IPS-18a (cell line): ENCODE data around the gene IL18BP.

Experiments used
- H3K27ac ChIP-seq: one replicate; pipeline ENCODE4 v1.5.1; 2013; ENCODE audit warnings: low read length
- H3K27me3 ChIP-seq: one replicate; pipeline ENCODE4 v1.6.1; 2013; ENCODE audit warnings: mild to moderate bottlenecking, low read length; ENCODE audit not compliant: control insufficient read depth, insufficient read depth
- H3K36me3 ChIP-seq: one replicate; pipeline ENCODE4 v1.6.1; 2013; ENCODE audit warnings: low read depth, low read length; ENCODE audit not compliant: control insufficient read depth
- H3K4me1 ChIP-seq: one replicate; pipeline ENCODE4 v1.6.1; 2013; ENCODE audit warnings: low read depth, low read length; ENCODE audit not compliant: control insufficient read depth
- H3K4me3 ChIP-seq: one replicate; pipeline ENCODE4 v1.5.1; 2013; ENCODE audit warnings: low read length
- H3K9ac ChIP-seq: one replicate; pipeline ENCODE4 v1.6.1; 2013; ENCODE audit warnings: mild to moderate bottlenecking, low read length, moderate library complexity
- H3K9me3 ChIP-seq: one replicate; pipeline ENCODE4 v1.6.1; 2013; ENCODE audit warnings: low read depth, low read length; ENCODE audit not compliant: control insufficient read depth

Gene IL18BP

GRCh38 chr11:71998649-71999310 is at the start of gene IL18BP:
Gene IL18BP (plus strand): TSS chr11:71998909. CDS start chr11:71999985, 1,076 bp downstream.
- Histone ChIP-seq H3K9ac (no peak within 1 kb of the TSS), H3K27ac (no peak within 1 kb of the TSS), H3K4me1 (no peaks in the 10 kb centered on the region), H3K27me3 (no peaks in the 10 kb centered on the region), H3K4me3 (no peak within 1 kb of the TSS), H3K9me3 (no peaks in the 10 kb centered on the region), H3K36me3 (peaks cover 22% of the 10 kb centered on the region)

DNA sequence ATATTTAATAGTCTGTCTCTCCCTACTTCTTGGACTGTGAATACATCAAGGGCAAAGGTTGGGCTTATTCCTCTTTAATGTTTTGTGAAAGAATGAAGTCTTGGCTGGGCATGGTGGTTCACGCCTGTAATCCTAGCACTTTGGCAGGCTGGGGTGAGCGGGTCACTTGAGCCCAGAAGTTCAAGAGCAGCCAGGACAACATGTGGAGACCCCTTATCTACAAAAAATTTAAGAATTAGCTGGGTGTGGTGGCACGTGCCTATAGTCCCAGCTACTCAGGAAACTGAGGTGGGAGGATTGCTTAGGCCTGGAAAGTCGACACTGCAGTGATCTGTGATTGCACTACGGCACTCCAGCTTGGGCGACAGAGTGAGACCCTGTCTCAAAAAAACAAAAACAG is 49.7 kb upstream of the IL18BP start:
- Histone ChIP-seq H3K36me3 (no peaks in the 10 kb centered on the region), H3K4me1 (no peaks in the 10 kb centered on the region), H3K27ac (no peak overlapping the region), H3K4me3 (no peak overlapping the region), H3K27me3 (no peaks in the 10 kb centered on the region), H3K9ac (no peak overlapping the region), H3K9me3 (no peaks in the 10 kb centered on the region)

DNA sequence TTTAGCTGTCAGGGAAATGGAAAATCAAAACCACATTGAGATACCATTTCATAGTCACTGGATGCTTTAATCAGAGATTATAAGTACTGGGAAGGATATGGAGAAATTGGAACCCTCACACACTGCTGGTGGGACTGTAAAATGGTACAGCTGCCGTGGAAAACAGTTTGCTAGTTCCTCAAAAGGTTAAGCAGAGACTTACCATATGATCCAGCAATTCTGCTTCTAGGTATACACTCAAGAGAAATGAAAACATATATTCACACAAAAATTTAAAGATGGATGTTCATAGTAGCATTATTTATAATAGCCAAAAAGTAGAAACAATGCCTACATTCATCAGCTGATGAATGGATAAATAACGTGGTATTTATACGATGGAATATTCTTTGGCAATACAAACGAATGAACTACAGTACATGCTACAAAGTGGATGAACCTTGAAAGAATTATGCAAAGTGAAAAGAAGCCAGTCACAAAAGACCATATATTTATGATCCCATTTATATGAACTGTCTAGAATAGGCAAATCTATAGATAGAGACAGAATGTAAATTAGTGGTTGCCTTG is 46.9 kb upstream of the IL18BP start:
- Histone ChIP-seq H3K27ac (no peak overlapping the region), H3K9me3 (no peaks in the 10 kb centered on the region), H3K4me3 (no peak overlapping the region), H3K9ac (no peak overlapping the region), H3K27me3 (no peaks in the 10 kb centered on the region), H3K36me3 (no peaks in the 10 kb centered on the region), H3K4me1 (no peaks in the 10 kb centered on the region)

- Histone ChIP-seq H3K27ac (no peak overlapping the region), H3K4me1 (no peaks in the 10 kb centered on the region), H3K9me3 (no peaks in the 10 kb centered on the region), H3K9ac (no peak overlapping the region), H3K4me3 (no peak overlapping the region), H3K27me3 (no peaks in the 10 kb centered on the region), H3K36me3 (peaks cover 5% of the 10 kb centered on the region)
Measured at GRCh38 chr11:71955898-71956456, 42.7 kb upstream of the IL18BP start.

DNA sequence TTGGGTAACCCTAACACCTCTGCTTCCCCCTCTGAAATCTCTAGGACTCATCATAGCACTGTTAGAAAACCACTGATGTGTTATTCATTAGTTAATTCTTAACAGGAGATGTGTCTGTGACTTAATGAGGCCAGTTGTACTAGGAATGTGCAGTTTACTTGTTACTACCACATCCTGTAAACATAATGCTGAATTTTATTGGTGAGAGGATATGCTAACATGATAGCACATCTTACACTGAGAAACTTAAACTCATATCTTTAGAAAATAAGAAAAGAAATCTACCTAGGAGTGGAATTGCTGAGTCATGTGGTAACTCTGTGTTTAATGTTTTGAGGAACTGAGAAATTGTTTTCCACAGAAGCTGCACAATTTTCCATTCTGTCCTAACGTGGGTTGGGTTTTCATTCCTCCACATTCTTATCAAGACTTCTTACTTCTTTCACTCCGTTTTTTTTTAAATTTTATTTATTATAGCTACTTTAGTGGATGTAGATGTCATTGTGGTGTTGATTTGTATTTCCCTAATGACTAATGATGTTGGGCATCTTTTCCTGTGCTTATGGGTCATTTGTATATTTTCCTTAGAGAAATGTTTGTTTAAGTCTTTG is 36.2 kb upstream of the IL18BP start:
- peaks cover 14% of the 10 kb centered on the region for H3K36me3 ChIP-seq

DNA sequence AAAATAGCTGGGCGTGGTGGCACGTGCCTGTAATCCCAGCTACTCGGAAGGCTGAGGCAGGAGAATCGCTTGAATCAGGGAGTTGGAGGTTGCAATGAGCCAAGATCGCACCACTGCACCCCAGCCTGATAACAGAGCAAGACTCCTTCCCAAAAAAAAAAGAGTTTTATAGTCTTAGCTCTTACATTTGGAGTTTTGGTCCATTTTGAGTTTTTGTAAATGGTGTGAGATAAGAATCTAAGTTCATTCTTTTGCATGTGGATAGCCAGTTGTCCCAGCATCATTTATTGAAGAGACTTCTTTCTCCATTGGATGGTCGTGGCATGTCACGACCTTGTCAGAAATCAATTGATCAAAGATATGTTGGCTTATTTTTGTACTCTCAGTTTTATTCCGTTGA is 35.2 kb upstream of the IL18BP start:
- Histone ChIP-seq H3K4me3 (no peak overlapping the region), H3K9ac (no peak overlapping the region), H3K4me1 (no peaks in the 10 kb centered on the region), H3K27ac (no peak overlapping the region), H3K36me3 (peaks cover 19% of the 10 kb centered on the region), H3K9me3 (no peaks in the 10 kb centered on the region), H3K27me3 (no peaks in the 10 kb centered on the region)

More for the DNA sequence above, 36.2 kb upstream of the IL18BP start:
- H3K4me3 ChIP-seq, result no peak overlapping the region
- H3K9me3 ChIP-seq, result no peaks in the 10 kb centered on the region
- H3K27me3 ChIP-seq, result no peaks in the 10 kb centered on the region
- no peak overlapping the region for H3K9ac ChIP-seq
- H3K4me1 ChIP-seq, result no peaks in the 10 kb centered on the region
- H3K27ac ChIP-seq, result no peak overlapping the region

DNA sequence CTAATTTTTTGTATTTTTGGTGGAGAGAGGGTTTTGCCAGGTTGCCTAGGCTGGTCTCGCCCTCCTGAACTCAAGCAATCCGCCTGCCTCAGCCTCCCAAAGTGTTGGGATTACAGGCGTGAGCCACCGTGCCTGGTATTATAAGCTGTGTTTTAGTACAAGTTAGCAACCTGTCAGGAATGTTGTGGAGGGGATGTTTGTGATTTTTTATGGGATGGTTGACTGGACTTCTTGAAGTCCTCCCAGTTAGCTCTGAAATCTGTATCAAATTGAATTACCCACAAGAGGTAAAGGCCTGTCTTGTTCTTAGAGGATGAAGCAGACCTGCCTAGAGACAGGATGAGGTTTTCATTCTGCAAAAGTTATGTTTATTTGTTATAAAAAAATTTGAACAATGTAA is 34.1 kb upstream of the IL18BP start:
- no peaks in the 10 kb centered on the region for H3K4me1 ChIP-seq
- H3K36me3 ChIP-seq, result peaks cover 24% of the 10 kb centered on the region
- no peak overlapping the region for H3K9ac ChIP-seq
- H3K4me3 ChIP-seq, result no peak overlapping the region
- H3K27me3 ChIP-seq, result no peaks in the 10 kb centered on the region
- H3K9me3 ChIP-seq, result no peaks in the 10 kb centered on the region
- H3K27ac ChIP-seq, result no peak overlapping the region

- Histone ChIP-seq H3K27me3 (no peaks in the 10 kb centered on the region), H3K36me3 (peaks cover 18% of the 10 kb centered on the region), H3K27ac (no peak overlapping the region), H3K4me1 (no peaks in the 10 kb centered on the region), H3K4me3 (no peak overlapping the region), H3K9me3 (no peaks in the 10 kb centered on the region), H3K9ac (no peak overlapping the region)
Measured at GRCh38 chr11:71971680-71972079, 27.0 kb upstream of the IL18BP start.

- Histone ChIP-seq H3K4me1 (no peaks in the 10 kb centered on the region), H3K4me3 (no peak overlapping the region), H3K9me3 (no peaks in the 10 kb centered on the region), H3K36me3 (no peaks in the 10 kb centered on the region), H3K27me3 (no peaks in the 10 kb centered on the region), H3K9ac (no peak overlapping the region), H3K27ac (no peak overlapping the region)
Measured at GRCh38 chr11:71976551-71976950, 22.2 kb upstream of the IL18BP start.

GRCh38 chr11:71977090-71977489 is 21.6 kb upstream of the IL18BP start:
- no peaks in the 10 kb centered on the region for H3K36me3 ChIP-seq
- H3K27ac ChIP-seq, result no peak overlapping the region
- no peaks in the 10 kb centered on the region for H3K27me3 ChIP-seq
- no peak overlapping the region for H3K9ac ChIP-seq
- H3K4me3 ChIP-seq, result no peak overlapping the region
- H3K4me1 ChIP-seq, result no peaks in the 10 kb centered on the region
- H3K9me3 ChIP-seq, result no peaks in the 10 kb centered on the region

GRCh38 chr11:71977743-71978418 is 20.8 kb upstream of the IL18BP start:
- Histone ChIP-seq H3K4me1 (no peaks in the 10 kb centered on the region), H3K4me3 (no peak overlapping the region), H3K27me3 (no peaks in the 10 kb centered on the region), H3K9me3 (no peaks in the 10 kb centered on the region), H3K36me3 (no peaks in the 10 kb centered on the region), H3K9ac (no peak overlapping the region), H3K27ac (no peak overlapping the region)
